SW 1271 (cell line): ENCODE results near the gene RCAN3.
A peak's percentile ranks its signal among the peaks of the same experiment; 100 is the strongest.
"Not testable (repeated sequence)": the region's sequence is repeated elsewhere in the genome, so short reads cannot be mapped to it uniquely, and the experiment has no call there.

Experiments used
- DNase-seq, 2 experiments: peaks; one replicate each; lab custom pipeline; 2025; lab: John Stamatoyannopoulos, UW

The RCAN3 gene

GRCh38 chr1:24513706-24514105 lies 11.1 kb downstream of the RCAN3 start:
- no peak for DNase-seq

GRCh38 chr1:24514946-24515345 lies 12.3 kb downstream of the RCAN3 start:
- no peak for DNase-seq

- DNase-seq = peak; percentile 26 to 70
Measured at GRCh38 chr1:24515671-24516209, 13.1 kb downstream of the RCAN3 start.

DNA sequence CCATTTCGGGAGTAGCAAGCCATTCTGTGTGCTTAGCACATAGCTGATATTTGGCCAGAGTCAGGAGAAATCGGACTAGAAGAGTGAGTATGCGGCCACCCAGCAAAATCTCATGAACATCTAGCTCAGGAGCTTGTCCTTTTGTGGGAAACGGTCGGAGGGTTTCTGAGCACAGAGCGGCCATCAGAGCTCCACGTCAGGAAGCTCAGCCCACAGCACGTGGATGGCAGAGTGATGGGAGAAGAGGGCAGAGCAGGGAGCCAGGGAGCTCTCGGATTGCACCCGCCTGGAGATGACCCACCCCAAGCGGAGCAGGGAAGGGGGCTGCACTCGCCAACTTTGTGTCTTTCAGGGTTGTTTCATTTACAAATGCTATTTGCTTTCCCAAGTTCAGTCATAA lies 13.9 kb downstream of the RCAN3 start:
- DNase-seq = no peak

GRCh38 chr1:24517898-24518297 lies 15.3 kb downstream of the RCAN3 start:
- DNase-seq = no peak

GRCh38 chr1:24520282-24520681 lies 17.6 kb downstream of the RCAN3 start:
- not testable (repeated sequence) for DNase-seq

DNA sequence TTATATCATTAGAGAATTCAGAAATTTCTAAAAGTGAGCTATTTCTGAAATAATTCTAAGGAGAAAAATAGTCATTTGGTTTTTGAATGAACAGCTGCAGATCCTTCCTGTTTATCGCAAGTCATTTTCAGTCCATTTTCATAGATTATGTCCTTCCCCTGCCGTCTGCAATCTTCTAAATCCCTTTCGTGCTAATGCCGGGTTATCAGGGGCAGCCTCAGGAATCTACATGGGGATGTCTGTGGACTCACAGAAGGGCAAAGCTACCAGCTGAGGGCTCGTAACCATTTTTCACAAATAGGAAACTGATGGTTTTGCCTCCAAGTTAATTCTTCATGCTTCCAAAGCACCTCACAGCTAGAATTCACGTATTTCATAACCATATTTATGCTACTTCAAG lies 23.0 kb downstream of the RCAN3 start:
- DNase-seq = no peak

DNA sequence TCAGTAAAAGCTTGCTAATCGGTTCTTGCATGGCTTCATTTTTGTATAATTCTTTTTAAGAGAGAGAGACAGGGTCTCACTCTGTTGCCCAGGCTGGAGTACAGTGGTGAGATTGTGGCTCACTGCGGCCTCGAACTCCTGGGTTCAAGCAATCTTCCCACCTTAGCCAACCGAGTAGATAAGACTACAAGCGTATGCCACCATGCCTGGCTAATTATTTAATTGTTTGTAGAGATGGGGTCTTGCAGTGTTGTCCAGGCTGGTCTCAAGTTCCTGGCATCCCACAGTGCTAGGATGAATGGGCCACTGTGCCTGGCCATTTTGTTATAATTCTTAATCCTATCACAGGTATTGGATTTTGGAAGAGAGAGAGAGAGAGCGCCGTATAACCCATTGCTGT lies 23.4 kb downstream of the RCAN3 start:
- DNase-seq = no peak

GRCh38 chr1:24526940-24527542 lies 24.4 kb downstream of the RCAN3 start:
- no peak for DNase-seq

- DNase-seq = no peak
Measured at GRCh38 chr1:24528744-24529143, 26.1 kb downstream of the RCAN3 start.

GRCh38 chr1:24529292-24529691 lies 26.7 kb downstream of the RCAN3 start:
- DNase-seq = not testable (repeated sequence)

DNA sequence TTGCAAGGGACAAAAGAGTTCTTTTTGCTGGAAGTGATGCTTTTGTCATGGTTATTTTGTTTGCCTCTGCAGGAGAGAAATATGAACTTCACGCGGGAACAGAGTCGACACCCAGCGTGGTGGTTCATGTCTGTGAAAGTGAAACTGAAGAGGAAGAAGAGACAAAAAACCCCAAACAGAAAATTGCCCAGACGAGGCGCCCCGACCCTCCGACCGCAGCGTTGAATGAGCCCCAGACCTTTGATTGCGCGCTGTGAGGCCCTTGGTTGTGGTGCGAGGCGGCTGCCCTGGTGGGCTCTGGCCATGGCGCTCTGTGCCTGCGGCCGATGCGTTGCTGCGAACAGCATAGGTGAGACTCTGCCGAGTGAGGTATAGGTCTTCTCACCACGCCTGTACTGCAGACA lies 32.4 kb downstream of the RCAN3 start:
- no peak for DNase-seq

DNA sequence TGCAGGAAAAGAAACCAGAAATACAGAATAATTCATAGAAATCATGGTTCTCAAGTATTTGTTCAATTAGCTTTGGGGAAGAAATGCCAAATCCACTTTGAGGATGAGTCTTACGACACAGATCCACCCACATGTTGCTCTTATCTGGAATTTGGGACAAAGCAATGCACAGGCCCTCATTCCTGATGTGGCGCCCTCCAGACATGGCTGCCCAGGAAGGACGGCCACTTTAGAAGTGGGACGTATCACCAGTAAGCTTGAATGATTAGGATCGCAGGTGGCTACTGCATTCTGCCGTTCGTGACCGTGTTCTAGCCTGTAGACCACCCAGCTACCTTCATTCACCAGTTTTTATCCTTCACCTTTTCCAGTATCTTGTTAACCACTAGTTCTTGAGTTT lies 33.1 kb downstream of the RCAN3 start:
- DNase-seq = no peak

- DNase-seq = no peak
Measured at GRCh38 chr1:24536391-24536840, 33.8 kb downstream of the RCAN3 start.

DNA sequence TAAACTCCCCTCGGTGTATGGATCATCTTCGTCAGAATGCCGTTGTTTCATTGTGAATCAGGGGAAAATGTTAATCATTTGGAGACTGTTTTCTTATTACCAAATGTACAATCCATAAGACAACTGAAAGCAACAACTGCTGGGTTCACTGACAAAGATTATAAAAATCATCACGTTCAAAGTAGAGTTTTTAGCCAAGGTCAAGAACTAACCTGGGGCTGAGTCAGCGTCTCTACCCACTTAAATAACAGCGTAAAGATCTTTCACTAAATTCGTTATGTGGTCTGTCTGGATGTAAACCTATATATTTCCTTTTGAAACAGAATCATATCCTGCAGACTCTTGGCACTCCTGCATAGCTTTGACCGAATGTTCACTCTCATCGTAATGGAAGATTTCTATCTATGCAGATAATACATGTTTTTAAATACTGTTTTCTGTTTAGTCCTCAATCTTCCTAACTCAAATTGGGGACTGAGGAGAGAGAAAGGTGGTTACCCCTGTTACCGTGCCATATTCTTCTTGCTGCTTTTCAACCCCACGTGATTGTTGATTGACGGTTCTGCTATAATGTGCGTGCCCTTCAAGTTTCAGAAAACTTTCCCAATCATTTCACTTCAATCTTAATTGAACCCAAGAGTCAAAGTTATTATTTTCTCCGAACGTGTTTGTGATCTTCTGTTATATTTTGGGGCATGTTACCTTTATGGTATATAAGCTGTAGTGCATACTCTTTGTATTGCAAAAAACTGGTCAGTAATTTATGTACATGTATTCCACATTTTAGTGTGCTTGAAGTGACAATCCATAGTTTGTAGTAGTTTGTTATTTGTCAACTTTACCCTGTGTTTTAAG lies 37.6 kb downstream of the RCAN3 start:
- no peak for DNase-seq

GRCh38 chr1:24540906-24541710 lies 38.5 kb downstream of the RCAN3 start:
- DNase-seq = no peak

- DNase-seq = no peak
Measured at GRCh38 chr1:24541711-24542346, 39.2 kb downstream of the RCAN3 start.

DNA sequence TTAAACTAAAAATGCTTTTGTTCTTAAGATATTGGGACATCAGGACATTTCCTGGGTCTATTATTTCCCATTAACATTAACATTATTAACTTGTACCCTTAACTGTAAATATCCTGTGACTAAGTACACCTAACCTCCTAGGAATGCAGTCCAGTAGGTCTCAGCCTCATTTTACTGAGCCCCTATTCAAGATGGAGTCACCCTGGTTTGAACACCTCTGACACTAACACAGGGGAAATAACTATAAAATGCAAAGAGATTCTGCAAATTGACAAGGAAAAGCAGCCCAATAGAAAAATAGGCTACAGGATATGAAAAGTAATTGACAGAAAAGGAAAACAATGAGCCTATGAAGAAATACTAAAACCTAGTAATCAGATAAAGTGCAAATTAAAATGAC lies 41.6 kb downstream of the RCAN3 start:
- DNase-seq = no peak

DNA sequence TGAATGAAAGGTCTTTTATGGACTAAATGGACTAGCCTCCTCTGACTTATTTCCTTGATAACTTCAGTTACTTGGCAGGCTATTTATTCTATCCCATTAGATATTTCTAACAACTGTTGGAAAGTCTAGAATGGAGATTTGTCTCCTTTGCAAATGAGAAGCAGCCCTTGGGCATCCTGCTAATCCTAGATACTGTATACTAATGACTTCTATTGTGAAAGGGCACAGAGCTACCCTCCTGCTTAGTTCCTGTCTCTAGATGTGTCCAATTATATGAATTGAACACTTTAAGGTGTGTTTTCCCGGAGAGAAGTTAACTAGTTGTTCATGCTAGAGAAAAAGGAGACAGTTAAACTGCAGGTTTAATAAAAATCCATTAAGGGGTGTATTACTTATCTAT lies 43.0 kb downstream of the RCAN3 start:
- DNase-seq = no peak

DNA sequence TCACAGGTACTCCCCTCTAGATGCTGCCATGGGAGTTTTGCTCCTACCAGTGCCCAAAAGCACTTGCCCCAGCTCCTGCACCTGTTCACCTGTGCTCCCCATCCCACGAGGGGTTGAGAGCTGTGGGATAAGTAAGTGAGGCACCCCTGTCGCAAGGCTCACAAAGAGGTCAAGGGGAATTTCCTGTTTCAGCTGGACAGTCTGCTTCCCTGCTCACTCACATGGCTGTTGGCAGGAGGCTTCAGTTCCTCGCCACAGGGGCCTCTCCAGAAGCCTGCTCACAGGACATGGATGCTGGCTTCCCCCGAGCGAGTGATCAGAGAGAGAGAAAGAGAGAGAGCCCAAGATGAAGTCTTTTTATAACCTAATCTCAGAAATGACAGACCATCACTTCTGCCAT lies 44.6 kb downstream of the RCAN3 start:
- DNase-seq = no peak

DNA sequence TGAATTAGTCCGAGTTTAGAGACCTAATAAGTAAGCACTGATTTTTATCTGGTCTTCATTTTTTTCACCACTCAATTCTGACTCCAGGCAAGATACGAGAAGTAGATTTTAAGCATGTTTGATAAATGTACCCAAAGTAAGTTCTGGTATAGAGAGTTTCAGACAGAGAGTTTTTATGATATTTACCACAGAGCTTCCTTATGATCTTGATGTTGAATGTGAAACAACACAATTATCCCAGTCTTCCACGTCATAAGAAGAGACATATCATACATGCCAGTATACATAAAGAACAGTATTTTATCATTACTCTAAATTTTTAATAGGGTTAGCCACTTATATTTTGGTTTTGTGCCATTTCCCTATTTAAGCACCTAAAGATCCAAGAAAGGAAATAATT lies 45.4 kb downstream of the RCAN3 start:
- DNase-seq = no peak

- not testable (repeated sequence) for DNase-seq
Measured at GRCh38 chr1:24549210-24549609, 46.6 kb downstream of the RCAN3 start.
